ENCODE results near the gene LMX1B.
"Not testable (repeated sequence)": the region's sequence is repeated elsewhere in the genome, so short reads cannot be mapped to it uniquely, and the experiment has no call there.

The LMX1B gene

GRCh38 chr9:126708178-126708577, 94.5 kb downstream of the LMX1B start:
- DNase-seq (ENCODE audit: low read depth, low spot score): no peak

DNA sequence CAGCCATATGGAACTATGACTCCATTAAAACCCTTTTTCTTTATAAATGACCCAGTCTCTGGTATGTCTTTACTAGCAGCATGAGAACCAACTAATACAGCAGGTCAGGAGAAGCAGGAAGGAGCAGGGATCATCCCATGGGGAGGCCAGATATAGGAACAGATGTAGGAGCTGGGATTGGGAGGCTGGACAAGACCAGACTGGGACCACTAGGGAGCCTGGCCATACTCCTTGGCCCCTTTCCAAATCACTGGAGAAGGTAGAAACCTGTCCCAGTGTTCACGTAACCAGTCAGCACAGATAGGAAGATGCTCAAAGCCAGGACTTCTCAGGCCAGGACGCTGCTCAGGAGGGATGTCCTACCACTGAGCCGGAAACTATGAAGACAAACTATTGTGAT, 95.5 kb downstream of the LMX1B start:
- DNase-seq (ENCODE audit: low read depth, low spot score): no peak

DNA sequence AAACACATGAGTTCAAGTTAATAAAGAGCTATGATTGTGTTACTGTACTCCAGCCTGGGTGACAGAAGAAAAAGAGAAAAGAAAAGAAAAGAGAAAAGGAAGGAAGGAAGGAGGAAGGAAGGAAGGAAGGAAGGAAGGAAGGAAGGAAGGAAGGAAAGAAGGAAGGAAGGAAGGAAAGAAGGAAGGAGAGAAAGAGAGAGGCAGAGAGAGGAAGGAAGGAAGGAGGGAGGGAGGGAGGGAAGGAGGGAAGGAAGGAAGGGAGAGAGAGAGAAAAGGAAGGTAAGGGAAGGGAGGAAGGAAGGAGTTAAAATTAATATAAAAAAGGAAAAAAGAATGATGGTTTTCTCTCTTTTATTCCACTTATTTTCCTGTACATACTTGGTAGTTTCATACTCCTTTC, 101.7 kb downstream of the LMX1B start:
- no peak for DNase-seq (ENCODE audit: low read depth, low spot score)

GRCh38 chr9:126717441-126717840, 103.7 kb downstream of the LMX1B start:
- DNase-seq (ENCODE audit: low read depth, low spot score): not testable (repeated sequence)

DNA sequence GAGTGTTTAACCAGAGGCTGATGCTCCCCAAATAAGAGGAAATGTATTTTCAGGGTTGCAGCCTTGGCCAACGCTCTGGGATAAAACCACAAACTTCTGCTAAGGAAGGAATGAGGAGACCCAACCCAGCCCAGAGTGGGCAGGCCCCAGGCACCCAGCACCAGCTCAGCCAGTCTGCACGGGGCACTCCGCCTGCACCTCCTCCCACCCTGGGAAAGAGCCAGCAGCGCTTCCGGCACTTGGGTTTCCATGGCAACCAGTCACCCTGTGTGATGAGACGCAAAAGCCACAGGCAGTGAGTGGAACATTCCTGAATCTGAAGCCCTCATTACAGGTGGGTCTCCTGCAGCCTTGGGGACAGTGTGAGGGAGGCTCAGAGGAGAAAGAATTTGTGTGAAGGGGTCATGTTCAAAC, 105.9 kb downstream of the LMX1B start:
- DNase-seq (ENCODE audit: low read depth, low spot score): peak; percentile 95

- no peak for DNase-seq (ENCODE audit: low read depth, low spot score)
Observed at GRCh38 chr9:126720036-126720435, 106.3 kb downstream of the LMX1B start.

DNA sequence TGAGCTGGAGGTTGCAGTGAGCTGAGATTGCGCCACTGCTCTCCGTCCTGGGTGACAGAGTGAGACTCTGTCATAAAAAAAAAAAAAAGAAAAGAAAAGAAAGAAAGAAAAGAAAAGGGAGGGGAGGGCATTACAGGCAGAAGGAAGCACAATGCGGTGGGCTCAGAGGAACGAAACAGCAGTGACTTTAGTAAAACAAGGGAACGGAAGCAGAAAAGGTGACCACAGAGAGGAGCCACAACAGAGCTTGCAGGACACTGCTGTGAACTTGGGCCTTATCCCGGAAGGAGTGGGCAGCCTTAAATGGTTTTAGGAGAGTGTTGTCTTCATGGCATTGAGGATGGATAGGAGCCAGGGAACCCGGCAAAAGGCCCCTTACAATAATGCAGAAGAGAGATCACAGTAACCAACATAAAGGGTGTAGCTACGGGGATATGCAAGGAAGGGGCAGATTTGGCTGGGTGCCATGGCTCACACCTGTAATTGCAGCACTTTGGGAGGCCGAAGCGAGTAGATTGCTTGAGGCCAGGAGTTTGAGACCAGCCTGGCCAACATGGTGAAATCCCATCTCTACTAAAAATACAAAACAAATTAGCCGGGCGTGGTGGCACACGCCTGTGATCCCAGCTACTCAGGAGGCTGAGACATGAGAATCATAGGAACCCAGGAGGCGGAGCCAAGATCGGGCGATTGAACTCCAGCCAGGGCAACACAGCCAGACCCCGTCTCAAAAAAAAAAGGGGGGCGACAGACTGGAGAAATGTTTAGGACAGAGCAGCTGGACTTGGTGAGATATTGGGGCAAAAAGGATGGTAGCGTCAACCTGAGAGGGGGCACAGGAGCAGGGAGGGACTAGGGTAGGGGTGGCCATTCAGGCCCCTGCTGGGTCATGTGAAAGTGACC, 107.2 kb downstream of the LMX1B start:
- DNase-seq (ENCODE audit: low read depth, low spot score): no peak

GRCh38 chr9:126721564-126721981, 107.8 kb downstream of the LMX1B start:
- no peak for DNase-seq (ENCODE audit: low read depth, low spot score)

GRCh38 chr9:126722252-126722921, 108.7 kb downstream of the LMX1B start:
- DNase-seq (ENCODE audit: low read depth, low spot score): no peak

DNA sequence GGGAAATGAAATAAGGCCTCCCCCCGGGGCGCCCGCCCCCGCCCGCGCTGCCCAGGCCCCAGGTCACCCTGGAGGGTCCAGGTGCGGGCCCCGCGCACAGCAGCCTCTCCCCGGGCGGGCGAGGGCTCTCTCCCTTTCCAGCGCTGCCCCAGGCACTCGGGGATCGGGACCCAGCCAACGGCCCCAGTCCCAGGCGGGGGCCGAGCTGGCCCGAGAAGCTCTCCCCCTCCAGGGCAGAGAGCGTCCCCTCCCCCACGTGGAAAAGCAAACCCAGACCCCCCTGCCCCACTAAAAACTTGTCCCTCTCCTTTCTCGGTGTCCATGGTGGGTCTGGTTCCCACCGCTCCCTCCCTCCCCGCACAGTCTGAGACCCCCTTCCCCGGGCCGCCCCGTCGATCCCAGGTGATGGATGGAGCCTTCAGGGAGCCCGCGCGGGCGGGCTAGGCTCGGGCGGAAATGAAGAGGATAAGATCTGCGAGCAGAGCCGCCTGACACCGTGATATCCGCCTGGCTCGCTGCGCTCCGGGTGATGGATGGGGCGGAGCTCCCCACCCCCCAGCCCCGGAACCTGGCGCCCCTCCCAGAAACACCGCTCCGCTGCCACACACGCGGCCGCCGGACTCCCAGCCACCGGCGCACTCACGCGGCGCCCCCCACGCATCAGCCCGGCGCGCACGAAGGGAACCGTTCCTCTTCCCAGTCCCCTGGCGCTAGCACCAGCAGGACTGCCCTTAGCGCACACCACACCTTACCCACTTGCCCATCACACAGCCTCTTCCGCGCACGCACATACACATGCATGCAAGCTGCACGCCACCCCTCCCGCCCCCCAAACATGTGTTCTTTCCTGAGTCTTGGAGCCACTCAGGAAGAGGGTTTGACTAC, 109.4 kb downstream of the LMX1B start:
- DNase-seq (ENCODE audit: low read depth, low spot score): no peak

- peak; percentile 56 for DNase-seq (ENCODE audit: low read depth, low spot score)
Observed at GRCh38 chr9:126723807-126724172, 110.1 kb downstream of the LMX1B start.

DNA sequence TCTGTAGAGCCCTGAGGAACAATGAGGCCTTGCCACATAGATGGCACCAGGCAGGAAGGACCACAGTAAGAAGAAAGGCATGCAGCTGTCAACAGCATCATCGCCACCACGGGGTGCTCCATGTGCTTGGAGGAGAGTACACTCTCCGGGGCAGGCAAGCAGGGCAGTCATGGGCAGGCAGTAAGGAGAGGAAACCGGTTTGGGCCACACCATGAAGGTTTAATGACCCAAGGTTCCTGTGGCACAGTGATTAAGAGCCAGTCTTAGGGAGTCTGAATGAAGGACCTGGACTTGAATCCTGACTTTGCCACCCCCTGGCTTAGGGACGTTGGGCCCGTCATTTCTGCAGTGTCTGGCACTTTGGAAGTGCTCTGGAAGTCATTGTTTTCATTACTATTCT, 110.5 kb downstream of the LMX1B start:
- no peak for DNase-seq (ENCODE audit: low read depth, low spot score)

- not testable (repeated sequence) for DNase-seq (ENCODE audit: low read depth, low spot score)
Observed at GRCh38 chr9:126725485-126725884, 111.8 kb downstream of the LMX1B start.

DNA sequence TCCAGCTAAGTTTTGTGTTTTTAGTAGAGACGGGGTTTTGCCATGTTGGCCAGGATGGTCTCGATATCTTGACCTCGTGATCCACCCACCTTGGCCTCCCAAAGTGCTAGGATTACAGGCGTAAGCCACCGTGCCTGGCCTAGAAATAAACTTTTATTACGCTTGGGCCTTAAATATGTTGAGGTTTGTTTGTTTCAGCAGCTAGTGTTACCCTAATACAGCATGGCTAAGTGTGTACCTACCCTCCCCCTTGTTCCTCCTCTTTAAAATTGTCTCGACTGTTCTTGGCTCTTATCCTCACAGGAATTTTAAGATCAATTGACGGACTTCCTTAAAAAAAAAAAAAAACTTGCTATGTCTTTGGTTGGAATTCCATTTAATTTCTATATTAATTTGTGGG, 114.5 kb downstream of the LMX1B start:
- DNase-seq (ENCODE audit: low read depth, low spot score): not testable (repeated sequence)

GRCh38 chr9:126730592-126730991, 116.9 kb downstream of the LMX1B start:
- DNase-seq (ENCODE audit: low read depth, low spot score): not testable (repeated sequence)

DNA sequence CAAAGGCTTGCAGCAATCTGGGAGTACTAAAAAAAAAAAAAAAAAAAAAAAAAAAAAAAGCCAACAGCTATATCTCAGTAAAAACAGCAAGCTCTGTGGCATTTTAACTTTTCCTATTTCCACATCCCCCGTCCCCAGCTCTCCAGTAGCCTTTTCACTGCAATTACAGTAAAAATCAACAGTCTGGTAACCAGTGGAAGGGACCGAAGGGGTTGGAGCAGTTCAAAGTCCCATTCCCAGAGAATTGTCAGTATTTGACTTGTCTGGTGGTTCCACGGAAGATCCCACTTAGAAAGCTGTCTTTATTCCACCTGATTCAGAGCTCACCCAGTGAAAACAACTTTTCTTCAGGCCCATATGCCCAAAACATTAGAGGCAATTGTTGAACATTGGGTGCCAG, 119.3 kb downstream of the LMX1B start:
- DNase-seq (ENCODE audit: low read depth, low spot score): no peak

DNA sequence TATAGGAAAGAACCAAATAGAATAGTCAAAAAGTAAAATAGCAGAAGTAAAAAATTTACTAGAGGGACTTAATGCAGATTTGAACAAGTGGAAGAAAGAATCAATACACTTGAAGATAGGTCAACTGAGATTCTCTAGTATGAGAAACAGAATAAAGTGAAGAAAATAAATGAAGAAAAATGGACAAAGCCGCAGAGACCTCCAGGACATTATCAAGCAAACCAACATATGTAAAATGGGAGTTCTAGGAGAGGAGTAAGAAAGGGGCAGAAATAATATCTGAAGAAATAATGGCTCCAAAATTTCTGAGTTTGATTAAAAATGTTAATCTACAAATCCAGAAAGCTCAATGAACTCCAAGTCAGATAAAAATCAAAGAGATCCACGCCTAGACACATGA, 121.1 kb downstream of the LMX1B start:
- DNase-seq (ENCODE audit: low read depth, low spot score): no peak

DNA sequence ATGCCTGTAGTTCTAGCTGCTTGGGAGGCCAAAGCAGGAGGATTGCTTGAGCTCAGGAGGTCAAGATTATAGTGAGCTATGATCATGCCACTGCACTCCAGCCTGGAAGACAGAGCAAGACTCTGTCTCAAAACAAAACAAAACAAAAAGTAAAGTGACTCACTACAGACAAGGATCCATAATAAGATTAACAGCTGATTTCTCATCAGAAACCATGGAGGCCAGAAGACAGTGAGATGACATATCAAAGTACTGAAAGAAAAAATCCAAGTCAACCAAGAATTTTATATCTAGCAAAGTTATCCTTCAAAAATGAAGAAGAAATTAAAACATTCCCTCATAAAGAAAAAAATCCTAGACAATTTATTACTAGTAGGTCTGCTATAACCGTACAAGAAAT, 121.8 kb downstream of the LMX1B start:
- DNase-seq (ENCODE audit: low read depth, low spot score): no peak

- no peak for DNase-seq (ENCODE audit: low read depth, low spot score)
Observed at GRCh38 chr9:126738553-126738952, 124.8 kb downstream of the LMX1B start.

GRCh38 chr9:126743041-126743440, 129.3 kb downstream of the LMX1B start:
- no peak for DNase-seq (ENCODE audit: low read depth, low spot score)

DNA sequence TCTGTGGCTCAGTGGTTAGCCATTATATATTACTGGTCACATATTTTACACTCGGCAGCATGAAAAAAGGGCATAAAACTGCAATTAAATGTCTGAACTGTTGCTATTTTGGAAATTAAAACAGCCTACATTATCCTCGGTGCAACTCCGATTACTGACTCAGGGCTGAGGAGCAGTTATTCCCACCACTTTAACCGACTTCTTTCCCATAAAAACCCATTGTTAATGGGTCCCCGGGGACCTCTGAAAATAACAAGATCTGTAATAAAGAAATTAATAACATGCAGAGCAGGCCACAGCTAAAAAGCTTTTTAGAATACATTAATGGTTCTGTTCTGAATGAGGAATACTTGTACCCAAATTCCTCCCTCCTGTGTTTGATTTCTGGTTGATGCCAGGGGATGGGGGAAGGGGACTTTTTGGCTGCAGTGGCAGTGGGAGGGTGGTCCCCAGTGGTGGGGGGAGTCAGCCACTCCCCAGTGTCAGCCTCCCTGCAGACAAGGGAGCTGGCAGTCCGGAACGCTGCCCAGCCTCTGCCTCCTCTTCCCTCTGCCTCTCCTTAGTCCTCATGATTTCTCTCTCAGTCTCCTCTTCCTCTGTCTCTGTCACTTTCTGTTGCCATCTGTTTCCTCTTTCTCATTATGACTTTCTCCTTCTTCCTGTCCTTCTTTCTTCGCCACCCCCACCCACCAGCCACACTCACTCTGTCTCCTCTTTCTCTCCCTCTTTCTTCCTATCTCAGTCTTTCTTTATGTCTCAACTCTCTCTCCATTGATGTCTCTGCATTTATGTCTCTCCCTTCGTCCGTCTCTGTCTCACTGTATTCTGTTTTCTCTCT, 132.1 kb downstream of the LMX1B start:
- DNase-seq (ENCODE audit: low read depth, low spot score): no peak
